Breast epithelium (tissue), 3 donors: ENCODE data around the gene RAB19.

ENCODE experiments used
- CTCF ChIP-seq, 3 donors: fragments of 450-650 bp; IDR thresholded peaks; one replicate each; pipeline ENCODE4 v1.5.1; 2016 to 2017; ENCODE audit warnings: antibody characterized with exemption in 3 of 3, mild to moderate bottlenecking in 3 of 3, moderate library complexity in 3 of 3
- POLR2A ChIP-seq: fragments of 450-650 bp; IDR thresholded peaks from one replicate; pipeline ENCODE4 v1.6.1; 2016; ENCODE audit warnings: antibody characterized with exemption, mild to moderate bottlenecking, moderate library complexity
- POLR2AphosphoS5 ChIP-seq, 3 donors: sonication (generic); formaldehyde crosslinking; IDR thresholded peaks; one replicate each; pipeline ENCODE4 v1.6.1; 2017; ENCODE audit warnings: antibody characterized with exemption in 3 of 3

- TF ChIP-seq CTCF (IDR thresholded peaks at IDR 0.05), result no peak
- no peak for TF ChIP-seq POLR2A
- no peak for TF ChIP-seq POLR2AphosphoS5 (IDR thresholded peaks at IDR 0.05)
Observed at GRCh38 chr7:140364819-140365218, 39.0 kb upstream of the RAB19 start.
